Measurements from ENCODE around the gene ZBED1. TPM values are rescaled to one million over a fixed set of nuclear protein-coding genes. Genes with fewer than 3 reads are reported as not detected.

The ZBED1 gene
- polyA plus RNA-seq, 3 donors = 44.2 to 46.2 (median 45.4) TPM

DNA sequence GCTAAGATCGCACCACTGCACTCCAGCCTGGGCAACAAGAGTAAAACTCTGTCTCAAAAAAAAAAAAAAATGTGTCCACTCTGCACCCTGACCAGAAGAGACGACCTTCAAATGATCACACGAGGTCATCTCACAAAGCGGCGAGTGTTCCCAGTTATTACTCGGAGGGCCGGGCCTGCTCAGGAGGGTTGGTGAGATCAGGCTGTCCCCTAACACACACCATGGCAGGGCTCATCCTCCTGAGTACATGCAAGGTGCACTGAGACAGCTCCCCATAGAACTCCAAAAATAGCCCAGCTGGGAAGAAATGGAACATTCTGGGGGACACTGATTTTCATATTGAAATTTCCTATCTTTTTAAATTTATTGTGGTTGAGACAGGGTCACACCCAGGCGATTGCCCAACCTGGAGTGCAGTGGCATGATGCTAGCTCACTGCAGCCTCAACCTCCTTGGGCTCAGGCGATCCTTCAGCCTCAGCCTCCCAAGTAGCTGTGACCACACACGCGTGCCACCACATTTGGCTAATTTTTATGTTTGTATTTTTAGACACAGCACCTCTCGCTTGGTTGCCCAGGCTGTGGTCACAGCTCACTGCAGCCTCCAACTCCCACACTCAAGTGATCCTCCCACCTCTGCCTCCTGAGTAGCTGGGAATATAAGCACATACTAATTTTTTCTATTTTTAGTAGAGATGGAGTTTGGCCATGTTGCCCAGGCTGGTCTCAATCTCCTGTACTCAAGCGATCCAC lies 51.5 kb downstream of the ZBED1 start:
- DNase-seq (ENCODE audit: extremely low read depth in 1 of 11, low read depth in 9 of 11, low spot score in 4 of 11) = no peak

DNA sequence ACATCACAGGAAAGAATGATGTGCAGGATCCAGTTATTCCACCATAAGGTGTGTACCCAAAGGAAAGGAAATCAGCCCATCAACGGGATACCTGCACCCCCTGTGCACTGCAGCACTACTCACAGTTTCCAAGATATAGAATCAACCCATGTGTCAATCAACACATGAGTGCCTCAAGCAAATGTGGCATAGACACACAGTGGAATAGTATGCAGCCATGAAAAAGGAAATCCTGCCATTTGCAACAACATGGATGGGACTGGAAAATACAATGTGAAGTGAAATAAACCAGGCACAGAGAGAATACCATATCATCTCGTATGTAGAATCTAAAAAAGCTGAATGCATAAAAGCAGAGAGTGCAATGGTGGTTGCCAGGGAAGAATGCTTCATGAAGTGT lies 53.3 kb downstream of the ZBED1 start:
- no peak for DNase-seq (ENCODE audit: extremely low read depth in 1 of 11, low read depth in 9 of 11, low spot score in 4 of 11)

DNA sequence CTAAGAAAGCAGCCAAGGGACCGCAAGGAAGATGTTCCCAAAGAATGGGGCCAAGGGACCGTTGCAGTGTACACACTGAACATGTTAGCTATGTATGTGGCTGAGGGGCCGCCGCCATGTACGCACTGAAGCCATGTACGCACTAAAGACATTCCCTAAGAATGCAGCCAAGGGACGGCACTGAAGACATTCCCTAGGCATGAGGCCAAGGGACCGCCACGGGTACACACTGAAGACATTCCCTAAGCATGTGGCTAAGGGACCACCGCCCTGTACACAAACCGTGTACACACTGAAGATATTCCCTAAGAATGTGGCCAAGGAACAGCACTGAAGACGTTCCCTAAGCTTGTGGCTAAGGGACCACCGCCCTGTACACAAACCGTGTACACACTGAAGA lies 54.0 kb downstream of the ZBED1 start:
- DNase-seq (ENCODE audit: extremely low read depth in 1 of 11, low read depth in 9 of 11, low spot score in 4 of 11) = no peak

DNA sequence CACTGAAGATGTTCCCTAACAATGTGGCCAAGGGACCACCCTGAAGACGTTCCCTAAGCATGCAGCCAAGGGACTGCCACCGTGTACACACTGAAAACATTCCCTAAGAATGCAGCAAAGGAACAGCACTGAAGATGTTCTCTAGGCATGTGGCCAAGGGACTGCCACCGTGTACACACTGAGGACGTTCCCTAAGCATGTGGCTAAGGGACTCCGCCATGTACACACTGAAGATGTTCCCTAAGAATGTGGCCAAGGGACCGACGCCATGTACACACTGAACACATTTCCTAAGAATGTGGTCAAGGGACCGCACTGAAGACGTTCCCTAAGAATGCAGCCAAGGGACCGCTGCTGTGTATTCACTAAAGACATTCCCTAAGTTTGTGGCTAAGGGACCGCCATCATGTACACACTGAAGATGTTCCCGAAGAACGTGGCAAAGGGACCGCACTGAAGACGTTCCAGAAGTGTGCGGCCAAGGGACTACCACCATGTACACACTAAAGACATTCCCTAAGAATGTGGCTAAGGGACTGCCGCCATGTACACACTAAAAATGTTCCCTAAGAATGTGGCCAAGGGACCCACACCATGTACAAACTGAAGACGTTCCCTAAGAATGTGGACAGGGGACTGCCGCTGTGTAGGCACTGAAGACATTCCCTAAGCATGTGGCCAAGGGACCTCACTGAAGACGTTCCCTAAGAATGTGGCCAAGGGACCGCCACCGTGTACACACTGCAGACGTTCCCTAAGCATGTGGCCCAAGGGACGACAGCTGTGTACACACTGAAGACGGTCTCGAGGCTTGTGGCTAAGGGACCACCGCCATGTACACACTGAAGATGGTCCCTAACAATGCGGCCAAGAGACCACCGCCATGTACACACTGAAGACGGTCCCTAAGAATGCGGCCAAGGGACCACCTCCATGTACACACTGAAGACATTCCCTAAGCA lies 54.8 kb downstream of the ZBED1 start:
- no peak for DNase-seq (ENCODE audit: extremely low read depth in 1 of 11, low read depth in 9 of 11, low spot score in 4 of 11)

DNA sequence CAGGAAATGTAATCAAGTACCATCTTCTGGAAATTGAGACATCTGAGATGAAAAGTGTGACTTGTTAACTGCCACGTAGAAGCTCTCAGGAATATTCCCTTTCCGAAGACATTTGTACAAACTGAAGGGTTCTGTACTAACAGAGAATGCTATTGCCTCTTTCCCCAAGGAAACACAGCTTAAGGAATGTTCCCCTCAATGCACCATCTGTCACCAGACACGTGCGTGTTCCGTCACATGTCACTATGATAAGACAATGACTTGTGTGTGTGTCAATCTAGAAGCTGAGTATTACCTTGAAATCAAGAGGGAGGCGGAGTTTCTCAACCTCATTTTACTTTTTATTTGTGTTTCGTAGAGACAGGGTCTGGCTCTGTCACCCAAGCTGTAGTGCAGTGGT lies 58.1 kb downstream of the ZBED1 start:
- DNase-seq (ENCODE audit: extremely low read depth in 1 of 11, low read depth in 9 of 11, low spot score in 4 of 11) = no peak

DNA sequence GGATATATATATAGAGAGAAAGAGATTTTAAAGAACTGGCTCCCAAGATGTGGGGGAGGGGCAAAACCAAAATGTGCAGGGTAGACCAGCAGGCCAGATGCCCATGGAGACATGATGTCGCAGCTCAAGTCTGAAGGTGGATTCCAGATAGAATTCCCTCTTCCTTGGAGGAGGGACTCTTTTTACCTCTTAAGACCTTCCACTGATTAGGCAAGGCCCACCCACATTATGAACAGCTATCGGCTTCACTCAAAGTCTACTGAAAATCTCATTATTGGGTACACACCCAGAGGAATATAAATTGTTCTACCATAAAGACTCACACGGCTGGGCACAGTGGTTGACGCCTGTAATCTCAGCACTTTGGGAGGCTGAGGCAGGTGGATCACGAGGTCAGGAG lies 59.3 kb downstream of the ZBED1 start:
- no peak for DNase-seq (ENCODE audit: extremely low read depth in 1 of 11, low read depth in 9 of 11, low spot score in 4 of 11)

DNA sequence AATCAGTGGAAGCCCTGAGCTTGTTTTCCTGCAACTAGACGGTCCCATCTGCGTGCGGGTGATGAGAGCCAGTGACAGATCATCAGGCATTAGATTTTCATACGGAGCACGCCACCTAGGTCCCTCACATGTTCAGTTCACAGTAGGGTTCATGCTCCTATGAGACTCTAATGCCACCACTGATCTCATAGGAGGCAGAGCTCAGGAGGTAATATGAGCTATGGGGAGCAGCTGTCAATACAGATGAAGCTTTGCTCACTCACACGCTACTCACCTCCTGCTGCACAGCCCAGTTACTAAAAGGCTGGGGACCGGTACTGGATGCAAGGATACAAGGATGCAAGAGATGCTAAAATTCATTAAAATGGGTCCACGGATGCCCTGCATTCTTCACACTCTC lies 61.2 kb downstream of the ZBED1 start:
- DNase-seq (ENCODE audit: extremely low read depth in 1 of 11, low read depth in 9 of 11, low spot score in 4 of 11) = no peak

Other genes starting within 250 kb of the ZBED1 start
- gene DHRSX, start within 50 bp of the ZBED1 start, polyA plus RNA-seq (ENCODE audit: insufficient read length in 3 of 3) = 10 to 100 TPM; 30.6 to 31.7 (median 31.2) TPM
- gene CD99, start 190.3 kb upstream of the ZBED1 start, polyA plus RNA-seq (ENCODE audit: insufficient read length in 3 of 3) = 100 to 1,000 TPM; 152 to 198 (median 196) TPM